Inflammatory macrophage (primary cell): Measurements from ENCODE around the gene CEP350.
"Not testable (repeated sequence)": the region's sequence is repeated elsewhere in the genome, so short reads cannot be mapped to it uniquely, and the experiment has no call there.

ENCODE experiments used
- DNase-seq, 2 donors: peaks; one replicate each; pipeline ENCODE4 v3.0.0-alpha.2; 2020 to 2022

CEP350 gene

DNA sequence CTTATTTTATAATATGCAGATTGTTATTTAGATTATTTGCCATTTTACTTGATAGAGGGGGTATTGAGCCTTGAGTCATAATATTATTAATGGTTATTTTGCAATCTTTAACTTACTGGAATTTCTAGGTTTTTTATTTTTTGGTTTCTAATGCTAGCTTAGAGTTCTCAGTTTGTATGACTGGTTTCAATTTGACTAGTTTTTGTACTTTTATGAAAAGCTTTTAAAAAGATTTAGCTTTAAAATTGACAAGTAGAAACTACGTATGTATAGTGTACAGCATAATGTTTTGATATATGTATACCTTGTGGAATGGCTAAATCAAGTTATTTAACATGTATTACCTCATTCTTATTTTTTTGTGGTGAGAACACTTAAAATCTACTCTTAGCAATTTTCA lies 41.5 kb downstream of the CEP350 start:
- no peak for DNase-seq

DNA sequence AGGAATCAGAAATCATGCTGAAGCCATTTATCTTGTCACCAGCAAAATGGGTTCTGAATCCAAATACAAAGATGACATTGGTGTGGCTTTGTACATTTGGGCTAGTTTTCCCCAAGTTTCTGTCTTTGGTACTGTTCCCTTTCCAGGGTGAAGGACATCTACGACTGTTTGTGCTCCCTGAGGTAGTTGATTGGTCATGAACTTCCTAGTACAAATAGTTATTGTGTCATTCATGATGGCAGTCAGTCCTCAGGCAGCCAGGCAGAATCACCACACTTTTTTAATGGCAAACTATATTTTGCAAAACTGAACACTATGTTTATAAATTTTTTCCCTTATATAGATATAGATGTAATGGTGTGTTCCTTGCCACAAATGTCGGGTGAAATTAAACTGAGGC lies 46.0 kb downstream of the CEP350 start:
- DNase-seq: no peak

DNA sequence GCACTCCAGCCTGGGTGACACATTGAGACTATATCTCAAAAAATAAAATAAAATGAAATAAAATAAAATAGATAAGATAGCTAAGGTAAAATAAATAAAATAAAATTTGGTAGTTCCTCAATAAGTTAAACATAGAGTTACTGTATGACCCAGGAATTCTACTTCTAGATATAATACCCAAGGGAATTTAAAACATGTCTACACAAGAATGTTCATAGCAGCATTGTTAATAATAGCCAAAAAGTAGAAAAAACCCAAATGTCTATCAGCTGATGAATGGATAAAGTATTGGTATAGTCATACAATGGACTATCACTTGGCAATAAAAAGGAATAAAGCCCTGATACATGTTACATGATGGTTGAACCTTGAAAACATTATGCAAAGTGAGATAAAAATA lies 47.8 kb downstream of the CEP350 start:
- no peak for DNase-seq

DNA sequence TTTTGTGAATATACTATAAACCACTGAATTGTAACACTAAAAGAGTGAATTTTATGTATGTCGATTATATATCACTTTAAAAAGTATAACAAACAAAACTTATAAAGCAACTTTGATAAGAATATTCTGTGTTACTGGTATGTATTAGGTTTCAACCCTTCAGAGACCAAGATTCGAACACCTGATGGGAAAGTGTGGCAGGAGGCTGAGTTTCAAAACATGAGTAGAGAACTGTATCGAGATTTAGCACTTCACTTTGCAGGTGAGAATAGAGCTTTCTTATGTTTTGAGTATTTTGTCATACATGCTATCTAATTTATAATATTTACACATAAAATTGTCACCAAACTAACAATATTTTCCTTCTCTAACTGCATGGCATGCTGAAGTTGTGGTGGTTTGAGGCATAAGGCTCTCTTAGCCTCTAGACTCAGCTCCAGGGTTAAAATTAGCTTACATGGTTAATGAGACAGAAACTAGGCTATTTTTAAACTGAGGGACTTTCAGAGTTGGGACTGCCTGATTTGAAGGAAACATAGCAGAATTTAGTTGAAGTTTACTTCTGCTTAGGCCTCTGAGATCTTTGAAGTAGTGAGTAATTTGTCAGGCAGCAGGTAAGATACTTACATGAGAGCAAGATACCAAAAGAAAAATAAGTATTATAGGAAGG lies 48.6 kb downstream of the CEP350 start:
- no peak for DNase-seq

DNA sequence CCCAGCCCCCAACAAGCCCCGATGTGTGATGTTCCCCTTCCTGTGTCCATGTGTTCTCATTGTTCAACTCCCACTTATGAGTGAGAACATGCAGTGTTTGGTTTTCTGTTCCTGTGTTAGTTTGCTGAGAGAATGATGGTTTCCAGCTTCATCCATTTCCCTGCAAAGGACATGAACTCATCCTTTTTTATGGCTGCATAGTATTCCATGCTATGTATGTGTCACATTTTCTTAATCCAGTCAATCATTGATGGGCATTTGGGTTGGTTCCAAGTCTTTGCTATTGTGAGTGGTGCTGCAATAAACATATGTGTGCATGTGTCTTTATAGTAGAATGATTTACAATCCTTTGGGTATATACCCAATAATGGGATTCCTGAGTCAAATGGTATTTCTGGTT lies 52.2 kb downstream of the CEP350 start:
- not testable (repeated sequence) for DNase-seq

DNA sequence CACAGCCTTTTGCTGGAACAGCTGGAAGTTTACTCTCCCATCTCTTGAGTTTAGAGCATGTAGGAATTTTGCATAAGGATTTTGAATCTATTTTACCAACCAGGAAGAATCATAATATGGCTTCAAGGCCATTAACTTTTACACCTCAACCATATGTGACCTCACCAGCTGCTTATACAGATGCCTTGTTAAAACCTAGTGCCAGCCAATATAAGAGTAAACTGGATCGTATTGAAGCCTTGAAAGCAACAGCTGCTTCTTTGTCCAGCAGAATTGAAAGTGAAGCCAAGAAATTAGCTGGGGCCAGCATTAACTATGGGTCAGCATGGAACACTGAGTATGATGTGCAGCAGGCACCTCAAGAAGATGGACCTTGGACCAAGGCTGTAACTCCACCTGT lies 65.4 kb downstream of the CEP350 start:
- no peak for DNase-seq

DNA sequence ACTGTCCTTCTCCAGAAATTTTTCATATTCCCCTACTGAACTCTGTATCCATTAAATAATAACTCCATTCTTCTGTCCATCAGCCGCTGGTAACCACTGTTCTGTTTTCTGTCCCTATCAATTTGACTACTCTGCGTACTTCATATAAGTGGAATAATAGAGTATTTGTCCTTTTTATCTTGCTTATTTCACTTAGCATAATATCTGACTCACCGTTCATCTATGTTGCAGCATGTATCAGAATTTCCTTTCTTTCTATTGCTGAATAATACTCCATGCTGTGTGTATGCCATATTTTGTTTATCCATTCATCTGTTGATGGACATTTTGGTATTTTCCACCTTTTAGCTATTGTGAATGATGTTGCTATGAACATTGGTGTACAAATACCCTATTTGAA lies 71.9 kb downstream of the CEP350 start:
- DNase-seq: no peak

DNA sequence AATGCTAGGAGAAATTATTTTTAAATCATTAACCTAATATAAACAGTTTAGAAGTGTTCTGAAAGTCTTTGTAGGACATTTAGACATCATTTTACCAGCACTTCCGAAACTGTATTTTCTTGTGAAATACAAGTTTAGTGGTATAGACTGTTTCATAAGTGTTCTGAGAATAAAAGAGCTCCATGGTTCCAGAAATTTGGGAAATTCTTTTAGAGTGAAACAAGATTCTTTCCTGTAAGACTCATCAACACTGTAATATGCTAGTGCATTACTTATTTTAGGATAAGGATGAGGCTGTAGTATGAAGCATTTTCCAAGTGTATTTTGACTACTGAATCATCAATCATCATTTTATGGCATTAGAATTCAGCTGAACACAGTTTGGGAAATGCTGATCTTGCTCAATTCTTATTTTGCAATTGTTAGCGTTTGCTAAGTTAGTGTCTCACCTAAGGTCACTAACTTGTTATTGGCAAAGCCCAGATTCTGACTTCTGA lies 73.4 kb downstream of the CEP350 start:
- DNase-seq: peak; percentile 26 to 69

DNA sequence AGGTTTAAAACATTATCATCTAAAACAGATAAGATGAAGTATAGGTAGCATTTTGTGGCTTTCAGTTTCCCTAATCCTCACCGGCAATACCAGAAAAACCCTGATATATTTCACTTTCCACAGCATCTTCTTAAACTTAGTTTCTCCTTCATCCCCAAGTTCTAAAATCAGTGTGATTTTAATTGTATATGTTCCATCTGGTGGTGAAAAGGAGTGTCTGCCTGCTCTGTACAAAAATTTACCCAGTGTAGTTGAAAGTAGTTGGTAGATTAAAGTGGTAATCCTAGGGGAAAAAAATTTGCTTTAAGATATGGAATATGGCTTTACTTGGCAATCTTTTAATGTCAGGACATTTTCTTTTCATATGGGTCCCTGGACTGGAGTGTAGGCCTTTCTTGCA lies 74.3 kb downstream of the CEP350 start:
- DNase-seq: no peak

DNA sequence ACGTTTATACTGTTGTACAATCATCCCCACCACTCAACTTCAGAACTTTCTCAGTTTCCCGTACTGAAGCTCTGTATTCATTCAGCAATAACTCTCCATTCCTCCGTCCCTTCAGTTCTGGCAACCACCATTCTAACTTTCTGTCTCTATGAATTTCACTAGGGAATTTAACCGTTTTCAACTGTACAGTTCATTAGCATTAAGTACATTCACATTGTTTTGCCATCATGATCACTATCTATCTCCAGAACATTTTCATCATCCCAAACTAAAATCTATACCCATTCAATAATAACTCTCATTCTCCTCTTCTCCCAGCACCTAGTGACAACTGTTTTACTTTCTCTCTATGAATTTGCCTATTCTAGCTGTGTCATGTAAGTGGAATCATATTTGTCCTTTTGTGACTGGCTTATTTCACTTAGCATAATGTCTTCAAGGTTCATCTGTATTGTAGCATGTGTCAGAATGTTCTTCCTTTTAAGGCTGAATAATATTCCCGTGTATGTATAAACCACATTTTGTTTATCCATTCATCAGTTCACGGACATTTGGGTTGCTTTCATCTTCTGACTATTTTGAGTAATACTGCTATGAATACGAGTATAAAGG lies 75.0 kb downstream of the CEP350 start:
- no peak for DNase-seq

DNA sequence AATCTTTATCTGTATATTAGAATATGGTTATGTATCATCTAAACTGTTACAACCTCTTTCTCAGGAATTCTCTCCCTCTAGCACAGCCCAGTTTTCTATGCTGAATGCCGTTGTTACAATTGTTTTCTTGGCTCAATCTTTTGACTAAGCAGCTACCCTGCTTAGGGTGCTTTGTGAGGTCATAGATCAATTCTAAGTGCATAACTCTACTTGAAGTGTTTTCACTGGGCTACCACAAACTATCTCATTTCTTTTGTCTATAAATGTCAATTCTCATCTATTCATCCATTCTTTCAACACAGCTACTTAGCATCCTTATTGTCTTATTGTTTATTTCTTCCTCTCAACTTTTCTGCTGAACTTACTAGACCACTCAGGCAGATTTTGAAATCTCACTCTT lies 77.1 kb downstream of the CEP350 start:
- no peak for DNase-seq

DNA sequence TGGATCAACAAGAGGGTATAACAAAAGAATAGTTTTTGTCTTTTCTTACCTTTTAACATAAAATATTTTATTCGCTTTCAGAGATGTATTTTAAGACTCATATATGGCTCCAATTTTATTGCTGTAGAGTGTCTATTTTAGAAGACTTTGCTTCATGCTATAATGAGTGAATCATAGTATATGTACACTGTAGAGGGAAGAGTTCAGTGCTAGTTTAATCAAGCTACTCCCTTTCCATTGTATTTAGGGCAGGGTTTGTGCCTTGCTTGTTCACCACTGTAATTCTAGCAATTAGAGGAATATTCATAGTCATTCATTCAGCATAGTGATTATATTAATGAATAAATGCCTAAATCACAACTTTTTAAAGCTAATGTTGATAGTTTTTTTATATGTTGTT lies 78.8 kb downstream of the CEP350 start:
- DNase-seq: no peak

DNA sequence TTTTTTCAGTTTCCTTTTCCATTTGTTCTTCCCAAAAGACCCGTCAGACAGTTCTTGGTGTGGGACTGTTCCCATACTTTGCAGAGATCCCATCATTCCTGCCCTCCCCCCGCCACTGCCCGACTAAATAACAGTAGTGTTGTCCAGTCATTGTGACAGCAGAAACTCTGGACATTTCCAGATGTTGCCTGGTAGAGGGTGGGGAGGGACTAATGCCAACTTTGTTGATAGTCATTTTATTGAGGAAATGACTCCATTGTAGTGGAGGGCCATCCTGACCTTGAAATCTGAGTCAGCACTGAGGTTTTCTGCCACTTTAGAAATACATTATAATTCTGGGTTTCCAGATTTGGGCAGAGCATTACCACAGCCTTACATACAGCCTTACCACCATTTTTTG lies 85.4 kb downstream of the CEP350 start:
- DNase-seq: no peak

DNA sequence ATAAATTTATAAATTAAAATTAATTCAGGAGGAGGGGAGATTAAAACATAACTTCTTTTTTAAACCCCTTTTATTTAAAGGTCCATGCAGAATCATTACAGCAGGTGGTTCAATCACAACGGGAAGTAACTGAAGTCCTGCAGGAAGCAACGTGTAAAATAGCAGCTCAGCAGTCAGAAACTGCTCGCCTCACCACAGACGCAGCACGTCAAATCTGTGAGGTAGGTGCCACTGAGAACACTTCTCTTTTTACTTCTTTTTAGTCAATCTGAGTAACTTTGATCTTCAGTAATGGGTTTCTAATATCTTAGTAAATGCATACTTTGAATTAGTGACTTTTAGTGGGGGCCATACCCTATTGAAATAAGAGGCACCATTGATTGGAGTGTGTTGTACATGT lies 87.0 kb downstream of the CEP350 start:
- DNase-seq: no peak

DNA sequence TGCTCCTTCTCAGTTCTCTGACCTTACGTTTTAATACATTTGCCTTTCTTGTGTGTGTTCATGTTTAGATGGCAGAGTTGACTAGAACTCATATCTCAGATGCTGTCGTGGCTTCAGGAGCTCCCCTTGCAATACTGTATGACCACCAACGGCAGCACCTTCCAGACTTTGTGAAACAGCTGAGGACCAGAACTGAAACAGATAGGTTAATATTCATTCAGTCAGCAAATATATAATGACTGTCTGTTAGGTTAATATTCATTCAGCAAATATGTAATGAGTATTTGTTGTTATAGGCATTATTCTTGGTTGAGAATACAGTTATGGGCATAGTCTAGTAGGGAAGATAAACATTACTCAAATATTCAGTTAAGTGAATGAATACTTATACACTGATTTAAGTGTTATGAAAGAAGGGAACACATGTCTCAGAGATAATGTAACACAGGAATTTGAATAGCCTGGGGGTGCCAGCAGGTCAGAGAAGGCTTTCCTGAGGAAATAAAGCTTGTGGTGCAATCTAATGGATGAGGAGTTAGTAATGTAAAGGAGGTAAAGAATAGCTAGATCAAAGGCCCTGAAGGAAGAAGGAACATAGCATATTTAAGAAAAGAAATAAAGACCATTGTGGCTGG lies 88.5 kb downstream of the CEP350 start:
- no peak for DNase-seq

DNA sequence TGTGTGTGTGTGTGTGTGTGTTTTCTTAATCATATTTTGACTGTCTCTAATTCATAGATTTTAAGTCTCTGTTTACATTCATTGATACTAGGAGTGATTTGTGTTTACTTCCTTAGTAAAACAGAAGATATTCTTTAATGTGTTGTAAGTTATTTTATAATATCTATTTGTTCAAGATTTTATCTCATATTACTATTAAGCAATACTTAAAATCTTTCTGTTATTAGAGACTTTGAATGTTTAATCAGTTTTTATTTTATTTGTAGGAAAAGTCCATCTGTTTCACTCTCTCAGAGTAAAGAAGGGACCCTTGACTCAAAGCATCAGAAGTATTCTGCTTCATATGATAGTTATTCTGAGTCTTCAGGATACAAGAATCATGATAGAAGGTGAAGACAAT lies 89.2 kb downstream of the CEP350 start:
- DNase-seq: no peak

DNA sequence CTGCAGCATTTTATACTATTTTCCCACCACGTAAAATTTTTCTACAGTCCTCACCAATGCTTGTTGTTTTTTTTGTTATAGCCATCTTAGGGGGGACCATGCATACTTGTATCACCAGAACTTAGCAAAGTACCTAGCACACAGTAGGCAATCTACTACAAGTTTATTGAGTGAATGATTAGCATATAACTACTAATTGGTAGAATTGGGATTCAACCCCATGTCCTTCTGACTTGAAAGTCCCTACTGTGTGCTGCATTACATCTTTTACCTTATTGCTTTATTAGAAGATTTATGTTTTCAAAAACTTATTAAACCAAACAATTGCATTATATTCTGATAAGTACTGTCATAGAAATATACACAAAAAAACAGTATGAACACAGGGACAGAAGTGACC lies 92.1 kb downstream of the CEP350 start:
- DNase-seq: no peak

DNA sequence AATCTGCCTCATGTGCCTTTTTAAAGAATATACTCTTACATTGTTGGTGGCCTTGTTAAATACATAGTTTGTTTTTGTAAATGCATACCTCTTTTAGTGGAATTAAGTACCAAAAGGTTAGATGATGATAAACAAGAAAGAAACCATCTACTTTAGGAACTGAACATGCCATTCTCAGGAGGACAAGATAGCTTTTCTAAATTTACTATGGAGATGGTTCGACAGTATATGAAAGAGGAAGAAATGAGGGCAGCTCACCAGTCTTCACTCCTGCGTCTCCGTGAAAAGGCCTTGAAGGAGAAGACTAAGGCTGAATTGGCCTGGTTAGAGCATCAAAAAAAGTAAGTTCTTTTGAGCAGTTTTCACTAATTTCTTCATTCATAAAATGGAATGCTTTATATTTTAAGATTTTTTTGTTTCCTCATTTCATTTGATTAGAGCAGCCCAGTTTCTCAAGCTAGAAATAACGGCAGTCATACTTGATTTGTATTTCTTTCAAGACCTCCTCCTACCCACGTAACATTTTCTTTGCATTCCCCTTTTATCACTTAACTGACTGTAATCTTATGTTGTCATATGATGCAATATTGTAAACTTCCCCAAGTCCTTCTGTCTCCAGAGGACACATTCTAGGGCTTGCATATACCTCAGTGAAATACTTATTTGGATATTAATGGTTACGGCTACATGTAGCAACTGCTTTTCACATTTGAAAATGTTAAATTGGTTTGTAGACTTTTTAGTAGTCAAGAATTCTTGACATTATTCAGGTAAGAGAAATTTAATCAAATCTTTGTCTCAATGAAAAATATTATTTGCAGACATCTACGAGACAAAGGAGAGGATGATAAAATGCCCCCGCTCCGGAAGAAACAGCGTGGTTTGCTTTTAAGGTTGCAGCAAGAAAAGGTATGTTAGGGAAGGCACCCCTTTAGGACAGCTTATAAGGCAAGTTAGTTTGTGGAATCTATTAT lies 99.3 kb downstream of the CEP350 start:
- peak; percentile 27 to 51 for DNase-seq

DNA sequence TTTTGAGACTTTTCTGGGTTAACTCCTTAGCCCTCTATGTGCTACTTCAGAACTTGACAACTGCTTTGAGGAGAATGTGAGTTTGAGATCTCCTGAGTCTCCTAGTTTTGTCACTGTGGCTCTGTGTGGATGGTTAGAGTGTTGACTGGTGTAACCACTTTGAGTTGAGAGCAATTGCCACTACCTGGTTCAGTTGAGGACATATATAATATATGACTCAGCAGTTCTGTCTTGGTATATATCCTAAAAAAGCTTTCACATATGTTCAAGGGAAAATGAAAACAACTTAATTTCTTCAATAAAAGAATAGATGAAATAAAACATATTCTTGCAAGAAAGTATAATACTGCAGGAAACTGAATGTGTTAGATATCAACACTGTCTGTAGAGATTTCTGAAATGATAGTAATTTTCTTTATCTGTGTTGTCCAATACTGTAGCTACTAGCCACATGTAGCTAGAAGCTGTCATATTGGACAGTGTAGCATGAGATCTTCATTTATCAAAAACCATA lies 103.3 kb downstream of the CEP350 start:
- no peak for DNase-seq

DNA sequence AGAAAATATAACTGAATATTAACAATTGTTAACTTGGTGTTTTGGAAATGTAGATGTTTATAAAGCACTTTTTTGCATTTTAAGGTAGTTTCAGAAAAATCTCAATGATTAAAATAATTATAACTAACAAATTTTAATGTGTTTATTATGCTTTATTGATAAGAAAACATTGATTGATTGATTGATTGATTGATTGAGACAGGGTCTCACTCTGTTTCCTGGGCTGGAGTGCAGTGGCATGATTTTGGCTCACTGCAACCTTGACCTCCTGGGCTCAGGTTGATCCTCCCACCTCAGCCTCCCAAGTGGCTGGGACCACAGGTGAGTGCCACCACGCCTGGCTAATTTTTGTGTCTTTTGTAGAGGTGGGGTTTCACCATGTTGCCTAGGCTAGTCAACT lies 106.4 kb downstream of the CEP350 start:
- no peak for DNase-seq

DNA sequence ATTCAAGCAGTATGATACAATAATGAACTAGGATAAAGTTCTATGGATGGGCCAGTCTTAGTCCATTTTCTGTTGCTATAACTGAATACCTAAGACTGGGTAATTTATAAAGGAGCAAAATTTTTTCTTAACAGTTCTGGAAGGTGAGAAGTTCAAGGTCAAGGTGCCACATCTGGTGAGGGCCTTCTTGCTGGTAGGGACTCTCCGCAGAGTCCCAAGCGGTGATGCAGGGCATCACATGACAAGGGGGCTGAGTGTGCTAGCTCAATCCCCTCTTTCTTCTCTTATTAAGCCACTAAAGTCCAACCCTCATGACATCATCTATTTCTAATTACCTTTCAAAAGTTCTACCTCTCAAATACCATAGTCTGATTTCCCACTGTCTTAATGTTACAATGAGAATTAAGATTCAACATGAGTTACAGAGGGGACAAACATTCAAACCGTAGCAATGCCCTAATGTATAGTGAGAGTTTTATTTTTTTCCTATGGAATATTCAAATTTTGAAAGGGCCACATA lies 107.9 kb downstream of the CEP350 start:
- no peak for DNase-seq

DNA sequence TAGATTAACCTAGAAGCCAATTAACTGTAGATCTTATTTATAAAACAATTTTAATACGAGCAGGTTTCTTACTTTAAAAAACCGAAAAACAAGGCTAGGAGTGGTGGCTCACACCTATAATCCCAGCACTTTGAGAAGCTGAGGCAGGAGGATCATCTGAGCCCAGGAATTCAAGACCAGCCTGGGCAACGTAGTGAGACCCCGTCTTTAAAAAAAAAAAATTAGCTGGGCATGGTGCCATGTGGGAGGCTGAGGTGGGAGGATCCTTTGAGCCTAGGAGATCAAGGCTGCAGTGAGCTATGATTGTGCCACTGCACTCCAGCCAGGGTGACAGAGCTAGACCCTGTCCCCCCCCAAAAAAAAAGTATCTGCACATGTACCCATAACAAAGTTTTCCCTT lies 110.8 kb downstream of the CEP350 start:
- no peak for DNase-seq

DNA sequence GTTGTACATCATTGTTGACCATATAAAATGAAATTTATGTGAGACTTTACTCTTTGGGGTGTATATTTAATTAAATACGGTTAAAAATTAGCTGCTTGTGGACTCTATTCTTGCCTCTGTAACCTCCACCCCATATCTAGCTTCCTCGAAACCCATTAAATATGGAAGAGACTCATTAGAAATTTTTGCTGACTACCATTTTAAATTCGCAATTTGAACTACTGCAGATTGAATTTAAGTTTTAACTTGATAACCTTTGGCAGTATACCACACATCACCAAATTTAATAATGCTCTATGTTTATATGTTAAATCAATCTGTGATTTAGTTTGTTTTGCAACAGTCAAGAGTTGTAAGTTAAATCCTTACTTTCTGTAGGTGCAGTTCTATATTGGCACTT lies 111.5 kb downstream of the CEP350 start:
- no peak for DNase-seq
